Measurements from ENCODE around the gene HPGDS.
A peak's percentile ranks its signal among the peaks of the same experiment; 100 is the strongest.

- no peak for TF ChIP-seq TARDBP (IDR thresholded peaks at IDR 0.05)
- no peak for TF ChIP-seq CTBP1 (IDR thresholded peaks at IDR 0.05; ENCODE audit: borderline replicate concordance)
- TF ChIP-seq FOXM1 (IDR thresholded peaks at IDR 0.05; ENCODE audit: borderline replicate concordance): no peak
- no peak for TF ChIP-seq FOXK2 (IDR thresholded peaks at IDR 0.05)
- no peak for TF ChIP-seq ARNT (IDR thresholded peaks at IDR 0.05)
- TF ChIP-seq ELF4 (IDR thresholded peaks at IDR 0.05): no peak
- peak; percentile 85 for TF ChIP-seq PKNOX1 (IDR thresholded peaks at IDR 0.05)
- no peak for TF ChIP-seq BHLHE40 (IDR thresholded peaks at IDR 0.05; ENCODE audit: borderline replicate concordance)
- no peak for TF ChIP-seq SUZ12 (IDR thresholded peaks at IDR 0.05)
- no peak for TF ChIP-seq SP1 (IDR thresholded peaks at IDR 0.05)
Observed at GRCh38 chr4:94253036-94253435, 89.6 kb downstream of the HPGDS start.
